ENCODE measurements around the gene SNED1. TPM values are rescaled to one million over a fixed set of nuclear protein-coding genes. Genes with fewer than 3 reads are reported as not detected.

SNED1 gene
- total RNA-seq, 4 donors from 2014 or later, result 18.5 to 87.1 (median 21.9) TPM

DNA sequence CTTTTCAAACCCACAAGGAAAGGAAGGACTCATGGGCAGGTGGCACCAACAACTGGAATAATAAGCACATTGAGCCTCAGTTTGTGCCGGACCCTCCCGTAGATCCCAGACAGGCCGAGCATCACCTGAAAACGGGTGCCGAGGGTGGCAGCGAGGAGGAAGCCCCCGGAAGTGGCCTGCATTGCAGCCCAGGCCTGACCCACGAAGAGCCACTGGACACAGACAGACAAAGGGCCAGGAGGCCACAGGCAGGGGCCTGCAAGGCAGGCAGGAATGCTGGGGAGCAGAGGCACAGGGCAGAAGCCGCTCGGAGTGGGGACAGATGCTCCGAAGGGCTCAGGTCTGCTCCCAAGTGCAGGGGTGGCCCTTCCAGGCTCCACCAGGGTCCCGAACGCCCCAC, 71.9 kb downstream of the SNED1 start:
- Histone ChIP-seq H3K4me3 (no peak overlapping the region), H3K4me1 (no peaks in the 10 kb centered on the region), H3K36me3 (no peaks in the 10 kb centered on the region), H3K27me3 (no peaks in the 10 kb centered on the region), H3K27ac (no peak overlapping the region), H3K9me3 (no peaks in the 10 kb centered on the region)
- no peak for DNase-seq
- TF ChIP-seq, protein P1, sequence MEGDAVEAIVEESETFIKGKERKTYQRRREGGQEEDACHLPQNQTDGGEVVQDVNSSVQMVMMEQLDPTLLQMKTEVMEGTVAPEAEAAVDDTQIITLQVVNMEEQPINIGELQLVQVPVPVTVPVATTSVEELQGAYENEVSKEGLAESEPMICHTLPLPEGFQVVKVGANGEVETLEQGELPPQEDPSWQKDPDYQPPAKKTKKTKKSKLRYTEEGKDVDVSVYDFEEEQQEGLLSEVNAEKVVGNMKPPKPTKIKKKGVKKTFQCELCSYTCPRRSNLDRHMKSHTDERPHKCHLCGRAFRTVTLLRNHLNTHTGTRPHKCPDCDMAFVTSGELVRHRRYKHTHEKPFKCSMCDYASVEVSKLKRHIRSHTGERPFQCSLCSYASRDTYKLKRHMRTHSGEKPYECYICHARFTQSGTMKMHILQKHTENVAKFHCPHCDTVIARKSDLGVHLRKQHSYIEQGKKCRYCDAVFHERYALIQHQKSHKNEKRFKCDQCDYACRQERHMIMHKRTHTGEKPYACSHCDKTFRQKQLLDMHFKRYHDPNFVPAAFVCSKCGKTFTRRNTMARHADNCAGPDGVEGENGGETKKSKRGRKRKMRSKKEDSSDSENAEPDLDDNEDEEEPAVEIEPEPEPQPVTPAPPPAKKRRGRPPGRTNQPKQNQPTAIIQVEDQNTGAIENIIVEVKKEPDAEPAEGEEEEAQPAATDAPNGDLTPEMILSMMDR (IDR thresholded peaks at IDR 0.05), result no peak
- TF ChIP-seq POLR2A (IDR thresholded peaks at IDR 0.05), result no peak
- intact Hi-C loops (cut with DNase I; ENCODE audit: low total_unique reads), result no loop called here

DNA sequence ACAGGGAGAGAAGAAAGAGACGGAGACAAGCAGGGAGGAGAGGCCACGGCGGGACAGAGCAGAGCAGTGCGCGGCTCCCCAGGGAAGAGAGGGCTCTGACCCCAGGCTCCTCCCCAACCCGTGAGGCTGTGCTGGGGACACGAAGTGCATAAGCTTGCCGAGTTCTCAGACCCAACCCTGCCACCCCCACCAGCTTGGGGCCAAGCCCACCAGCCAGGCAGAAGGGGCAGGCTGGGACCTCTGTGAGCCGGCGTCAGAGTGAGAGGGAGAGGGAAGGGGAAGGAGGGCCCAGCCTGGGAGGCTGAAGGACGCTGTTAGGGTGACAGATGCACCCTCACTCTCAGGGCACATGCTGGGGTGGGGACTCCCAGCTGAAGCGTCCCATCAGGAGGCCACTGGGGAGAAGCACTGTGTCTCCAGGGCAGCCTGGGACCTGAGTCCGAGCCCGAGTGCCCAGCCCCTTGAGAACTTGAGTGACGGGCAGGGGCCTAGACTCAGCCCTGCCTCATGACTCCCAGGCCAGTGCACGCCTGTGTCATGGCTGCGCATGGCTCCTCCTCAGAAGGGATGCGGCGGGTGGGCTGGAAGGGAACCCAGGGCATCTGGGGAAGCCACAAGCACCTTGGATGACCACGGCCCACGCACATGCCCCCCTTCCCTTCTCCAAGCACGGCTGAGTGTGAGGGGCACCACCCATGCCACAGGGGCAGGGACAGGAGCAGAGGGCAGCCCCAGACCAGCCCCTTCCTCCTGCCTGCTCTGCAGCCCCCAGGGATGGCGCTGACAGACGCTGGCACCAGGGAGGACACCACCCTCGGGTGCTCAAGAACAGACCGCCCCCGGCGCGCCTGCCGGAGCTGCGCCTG, 72.6 kb downstream of the SNED1 start:
- Histone ChIP-seq H3K9me3 (no peaks in the 10 kb centered on the region), H3K4me1 (no peaks in the 10 kb centered on the region), H3K4me3 (no peak overlapping the region), H3K36me3 (no peaks in the 10 kb centered on the region), H3K27ac (no peak overlapping the region), H3K27me3 (no peaks in the 10 kb centered on the region)
- intact Hi-C loops (cut with DNase I; ENCODE audit: low total_unique reads), result no loop called here
- peak in 1 of 2 donors; percentile 14 for DNase-seq
- no peak for TF ChIP-seq POLR2A (IDR thresholded peaks at IDR 0.05)
- TF ChIP-seq, protein P1 (IDR thresholded peaks at IDR 0.05), result no peak

DNA sequence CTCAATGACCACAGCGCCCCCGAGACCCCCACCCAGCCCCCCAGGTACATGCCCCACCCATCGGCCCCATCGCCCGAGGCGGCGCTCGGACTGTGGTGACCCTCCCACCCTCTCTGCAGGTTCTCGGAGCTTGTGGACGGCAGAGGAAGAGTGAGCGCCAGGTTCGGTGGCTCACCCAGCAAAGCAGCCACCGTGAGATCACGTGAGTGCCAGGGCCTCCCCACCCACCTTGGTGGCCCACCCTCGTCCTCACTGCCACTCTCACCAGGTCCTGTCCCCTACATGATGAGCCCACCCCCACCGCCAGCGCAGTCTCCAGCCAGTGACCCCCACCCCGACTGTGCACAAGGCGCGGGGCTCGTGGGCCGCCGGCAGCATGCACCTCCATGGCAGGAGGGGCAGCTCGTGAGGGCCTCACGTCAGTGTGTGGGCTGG, 73.3 kb downstream of the SNED1 start:
- no peaks in the 10 kb centered on the region for H3K4me1 ChIP-seq
- no peaks in the 10 kb centered on the region for H3K27me3 ChIP-seq
- no peak overlapping the region for H3K4me3 ChIP-seq
- no peaks in the 10 kb centered on the region for H3K36me3 ChIP-seq
- intact Hi-C loops (cut with DNase I; ENCODE audit: low total_unique reads), result no loop called here
- no peak overlapping the region for H3K27ac ChIP-seq
- TF ChIP-seq, protein P1 (IDR thresholded peaks at IDR 0.05), result no peak
- TF ChIP-seq POLR2A (IDR thresholded peaks at IDR 0.05), result no peak
- no peak for DNase-seq
- no peaks in the 10 kb centered on the region for H3K9me3 ChIP-seq

DNA sequence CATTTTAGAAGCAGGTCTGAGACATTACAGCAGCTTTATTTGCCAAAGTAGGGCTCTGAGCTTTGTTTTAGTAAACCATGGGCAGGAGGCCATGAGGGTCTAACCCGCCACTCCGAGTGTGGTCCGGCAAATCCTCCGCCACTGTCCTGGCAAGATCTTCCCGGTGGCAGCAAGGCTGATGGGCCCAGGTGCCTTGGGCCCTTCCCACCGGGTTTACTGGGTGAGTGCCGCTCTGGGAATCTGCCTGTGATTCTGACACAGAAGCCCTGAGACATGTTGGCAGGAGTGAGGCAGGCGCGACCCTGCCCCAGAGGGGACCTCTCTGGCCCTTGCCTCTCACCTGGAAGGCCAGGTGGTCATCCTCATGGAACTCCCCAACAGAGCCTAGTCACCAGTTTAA, 73.7 kb downstream of the SNED1 start:
- Histone ChIP-seq H3K36me3 (no peaks in the 10 kb centered on the region), H3K9me3 (no peaks in the 10 kb centered on the region), H3K27me3 (no peaks in the 10 kb centered on the region), H3K27ac (no peak overlapping the region), H3K4me3 (no peak overlapping the region), H3K4me1 (no peaks in the 10 kb centered on the region)
- no peak for TF ChIP-seq POLR2A (IDR thresholded peaks at IDR 0.05)
- TF ChIP-seq, protein P1 (IDR thresholded peaks at IDR 0.05), result no peak
- DNase-seq, result peak in 1 of 2 donors; percentile 12
- intact Hi-C loops (cut with DNase I; ENCODE audit: low total_unique reads), result no loop called here

DNA sequence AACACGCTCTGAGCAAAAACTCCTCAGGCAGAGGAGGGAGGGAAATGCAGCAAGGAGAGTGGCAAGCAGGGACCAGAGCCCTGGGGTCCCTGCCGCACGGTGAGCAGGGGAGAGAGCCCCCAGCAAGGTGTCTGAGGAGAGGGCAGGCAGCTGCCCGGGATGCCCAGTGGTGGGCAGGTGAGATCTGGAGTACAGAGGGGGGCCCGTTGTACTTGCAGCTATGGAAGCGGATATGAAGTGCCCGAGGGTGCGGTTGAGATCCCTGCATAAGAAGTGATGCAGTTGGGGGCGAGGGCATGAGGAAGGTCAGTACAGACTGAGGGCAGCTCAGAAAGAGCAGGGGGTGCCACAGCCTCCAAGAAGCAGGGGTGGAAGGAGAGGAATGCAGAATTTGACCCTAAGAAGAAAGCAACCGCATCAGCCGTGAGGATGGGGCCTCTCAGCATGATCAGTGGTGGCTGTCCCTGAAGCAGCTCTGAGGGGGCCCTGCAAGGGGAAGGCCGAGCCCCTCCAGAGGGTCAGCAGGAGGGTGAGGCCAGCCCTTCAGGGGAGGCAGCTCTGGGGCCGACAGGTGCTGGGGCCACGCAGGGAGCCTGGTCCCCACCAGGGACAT, 74.2 kb downstream of the SNED1 start:
- Histone ChIP-seq H3K27ac (no peak overlapping the region), H3K9me3 (no peaks in the 10 kb centered on the region), H3K4me3 (no peak overlapping the region), H3K4me1 (no peaks in the 10 kb centered on the region), H3K27me3 (no peaks in the 10 kb centered on the region), H3K36me3 (no peaks in the 10 kb centered on the region)
- DNase-seq, result no peak
- TF ChIP-seq, protein P1 (IDR thresholded peaks at IDR 0.05), result no peak
- no peak for TF ChIP-seq POLR2A (IDR thresholded peaks at IDR 0.05)
- intact Hi-C loops (cut with DNase I; ENCODE audit: low total_unique reads), result no loop called here
